BLaER1 treated with 17β-estradiol and CSF1 and Interleukin-3, amounts not matched to agents 10 nM and 100 nM (cell line): ENCODE results near the gene KCNK6.

Experiments
- H3K27ac ChIP-seq, 11 experiments: shearing (Covaris generic); formaldehyde crosslinking; 2 replicates each; pipeline ENCODE4 v1.8.1; 2022
- H3K27me3 ChIP-seq, 11 experiments: shearing (Covaris generic); formaldehyde crosslinking; 2 replicates each; pipeline ENCODE4 v1.8.1; 2022
- H3K36me3 ChIP-seq, 11 experiments: shearing (Covaris generic); formaldehyde crosslinking; 2 replicates each; pipeline ENCODE4 v1.8.1; 2022
- H3K4me1 ChIP-seq, 10 experiments: shearing (Covaris generic); formaldehyde crosslinking; 2 replicates each; pipeline ENCODE4 v1.8.1; 2022
- H3K4me2 ChIP-seq, 11 experiments: shearing (Covaris generic); formaldehyde crosslinking; 2 replicates each; pipeline ENCODE4 v1.8.1; 2022
- H3K4me3 ChIP-seq, 10 experiments: shearing (Covaris generic); formaldehyde crosslinking; 2 replicates each; pipeline ENCODE4 v1.8.1; 2022
- H3K9ac ChIP-seq, 11 experiments: shearing (Covaris generic); formaldehyde crosslinking; 2 replicates each; pipeline ENCODE4 v1.8.1; 2022
- H3K9me3 ChIP-seq, 11 experiments: shearing (Covaris generic); formaldehyde crosslinking; replicated peaks in 1 of 11; 2 replicates each; pipeline ENCODE4 v1.8.1; 2022
- H4K20me1 ChIP-seq, 11 experiments: shearing (Covaris generic); formaldehyde crosslinking; 2 replicates each; pipeline ENCODE4 v1.8.1; 2022
- Cebpa-rat ChIP-seq, 11 experiments: shearing (Covaris generic); IDR thresholded peaks; 2 replicates each; pipeline ENCODE4 v1.8.1; 2022

KCNK6 gene

DNA sequence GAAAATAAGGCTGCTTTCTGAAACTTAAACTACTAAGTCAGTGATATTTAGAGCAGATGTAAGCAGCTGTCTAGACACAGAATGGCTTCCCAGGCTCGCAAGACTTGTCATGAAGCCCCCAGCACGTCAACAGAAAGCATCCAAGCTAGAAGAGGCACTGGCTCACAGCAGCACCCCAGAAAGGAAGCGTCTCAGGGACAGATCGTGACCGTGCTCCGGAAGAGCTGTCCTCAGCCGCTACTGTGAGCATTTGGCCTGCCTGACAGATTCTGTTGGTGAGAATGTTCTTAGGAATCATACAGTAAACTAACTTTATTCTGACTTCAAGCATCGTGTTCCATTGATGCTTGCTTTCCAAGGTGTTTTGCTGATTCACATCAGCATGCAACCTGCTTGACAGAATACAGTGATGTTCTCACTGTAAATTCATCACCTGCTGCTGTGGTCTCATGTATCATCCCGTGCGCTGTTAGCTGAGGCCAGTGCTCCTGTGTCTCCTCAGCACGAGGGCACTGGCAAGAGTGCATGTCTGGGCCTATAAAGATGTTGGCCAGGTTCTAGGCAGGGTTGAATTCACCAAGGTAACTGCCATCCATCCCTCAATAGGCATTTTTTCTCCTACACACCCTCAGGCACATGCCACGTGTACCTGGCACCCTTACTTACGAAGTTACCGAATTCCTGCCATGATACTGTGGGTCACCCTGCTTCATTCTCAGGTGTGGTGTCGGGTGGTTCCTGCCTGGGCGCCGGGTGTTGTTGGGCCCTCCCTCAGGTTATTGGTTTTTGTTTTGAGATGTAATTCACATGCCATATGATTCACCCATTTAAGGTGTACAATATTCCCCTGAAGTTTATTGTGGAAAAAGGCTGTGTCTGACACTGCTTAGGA, 39.4 kb upstream of the KCNK6 start:
- Histone ChIP-seq H3K4me2 (peak overlapping the region in 9 of 11 experiments; percentile 16 to 42 (median 28); a peak in 14 of 22 replicates), H3K9ac (peak overlapping the region in 3 of 11 experiments; percentile 4 to 24 (median 16); a peak in 1 of 22 replicates), H3K27ac (peak overlapping the region in 1 of 11 experiments; percentile 3; a peak in 1 of 22 replicates), H3K9me3 (no peaks in the 10 kb centered on the region), H4K20me1 (peaks cover 0 to 64% (median 13%) of the 10 kb centered on the region in 11 experiments; a peak in 10 of 22 replicates), H3K4me1 (peaks cover 44 to 71% (median 54%) of the 10 kb centered on the region in 10 experiments), H3K4me3 (no peak overlapping the region), H3K36me3 (peaks cover 0 to 15% (median 2%) of the 10 kb centered on the region in 11 experiments; a peak in 3 of 22 replicates), H3K27me3 (no peaks in the 10 kb centered on the region)
- TF ChIP-seq Cebpa-rat (IDR thresholded peaks at IDR 0.05), result no peak

DNA sequence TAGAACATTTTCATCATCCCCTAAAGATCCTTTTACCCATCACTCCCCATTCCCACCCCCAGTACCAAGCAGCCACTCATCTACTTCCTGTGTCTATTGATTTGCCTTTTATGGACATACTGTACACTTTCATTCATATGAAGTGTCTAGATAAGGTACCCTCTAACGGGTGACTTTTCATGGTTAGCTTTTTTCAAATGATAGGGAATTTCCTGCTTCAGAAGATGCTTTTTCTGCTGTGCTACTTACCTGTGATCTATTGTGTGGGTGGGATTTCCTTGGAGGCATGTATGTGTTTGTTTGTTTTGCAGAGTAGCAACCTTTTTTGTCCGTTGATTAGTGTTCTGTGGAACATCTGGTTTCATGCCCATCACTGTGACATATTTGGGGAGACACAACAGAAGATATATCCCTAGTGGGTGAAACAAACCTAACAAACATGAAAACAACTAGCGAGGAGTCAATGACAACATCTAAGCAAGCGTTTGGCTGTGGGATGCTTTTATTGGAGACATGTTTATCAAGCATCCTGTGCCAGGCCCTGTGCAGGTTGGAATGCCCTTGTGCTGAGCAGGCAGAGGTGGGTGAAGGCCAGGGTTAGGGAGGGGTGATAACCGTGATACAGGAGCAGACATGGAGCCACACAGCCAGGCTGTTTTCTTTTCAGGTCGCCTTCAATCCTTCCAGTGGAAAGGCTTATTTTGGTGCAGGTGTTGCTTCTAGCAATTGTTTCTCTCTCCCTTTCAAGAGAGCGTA, 37.7 kb upstream of the KCNK6 start:
- Histone ChIP-seq H3K27ac (no peak overlapping the region), H4K20me1 (peaks cover 0 to 50% (median 13%) of the 10 kb centered on the region in 11 experiments; a peak in 10 of 22 replicates)

DNA sequence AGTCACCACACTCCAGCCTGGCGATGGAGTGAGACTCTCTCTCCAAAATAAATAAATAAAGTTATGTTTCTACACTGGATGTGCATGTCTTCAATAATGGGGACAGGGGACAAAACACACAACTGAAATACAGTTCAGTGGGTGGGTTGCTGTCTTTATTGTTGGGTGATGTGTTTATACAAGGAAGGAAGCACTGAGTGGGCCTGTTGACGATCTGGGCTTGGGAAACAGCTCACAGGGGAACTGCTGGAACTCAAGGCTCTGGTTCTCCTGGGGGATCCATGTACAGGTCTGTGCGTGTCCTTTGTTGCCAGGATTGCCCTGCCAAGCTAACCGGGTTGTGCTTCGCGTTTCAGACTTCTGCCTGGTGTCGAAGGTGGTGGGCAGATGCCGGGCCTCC, 36.4 kb upstream of the KCNK6 start:
- Histone ChIP-seq H3K9me3 (no peaks in the 10 kb centered on the region), H3K27me3 (no peaks in the 10 kb centered on the region), H3K36me3 (peaks cover 1 to 33% (median 14%) of the 10 kb centered on the region in 11 experiments; a peak in 19 of 22 replicates), H3K9ac (0 out of 22 replicates have a peak overlapping the region, but pooled peaks of 1 of the 11 experiments have one; percentile 16), H4K20me1 (peaks cover 0 to 41% (median 16%) of the 10 kb centered on the region in 11 experiments; a peak in 10 of 22 replicates), H3K4me1 (peaks cover 67 to 87% (median 78%) of the 10 kb centered on the region in 10 experiments), H3K4me3 (no peak overlapping the region), H3K27ac (peak overlapping the region in 1 of 11 experiments; percentile 29; a peak in 2 of 22 replicates), H3K4me2 (peak overlapping the region in 4 of 11 experiments; percentile 12 to 92 (median 84); a peak in 7 of 22 replicates)
- TF ChIP-seq Cebpa-rat (IDR thresholded peaks at IDR 0.05), result no peak

More for the DNA sequence above, 37.7 kb upstream of the KCNK6 start:
- peaks cover 0 to 25% (median 9%) of the 10 kb centered on the region in 11 experiments; a peak in 8 of 22 replicates for H3K36me3 ChIP-seq
- H3K9ac ChIP-seq, result no peak overlapping the region
- no peaks in the 10 kb centered on the region for H3K27me3 ChIP-seq
- H3K4me3 ChIP-seq, result no peak overlapping the region
- H3K4me1 ChIP-seq, result peaks cover 58 to 83% (median 69%) of the 10 kb centered on the region in 10 experiments
- H3K4me2 ChIP-seq, result peak overlapping the region in 4 of 11 experiments; percentile 1 to 92 (median 10); a peak in 4 of 22 replicates
- H3K9me3 ChIP-seq, result no peaks in the 10 kb centered on the region
- no peak for TF ChIP-seq Cebpa-rat (IDR thresholded peaks at IDR 0.05)

DNA sequence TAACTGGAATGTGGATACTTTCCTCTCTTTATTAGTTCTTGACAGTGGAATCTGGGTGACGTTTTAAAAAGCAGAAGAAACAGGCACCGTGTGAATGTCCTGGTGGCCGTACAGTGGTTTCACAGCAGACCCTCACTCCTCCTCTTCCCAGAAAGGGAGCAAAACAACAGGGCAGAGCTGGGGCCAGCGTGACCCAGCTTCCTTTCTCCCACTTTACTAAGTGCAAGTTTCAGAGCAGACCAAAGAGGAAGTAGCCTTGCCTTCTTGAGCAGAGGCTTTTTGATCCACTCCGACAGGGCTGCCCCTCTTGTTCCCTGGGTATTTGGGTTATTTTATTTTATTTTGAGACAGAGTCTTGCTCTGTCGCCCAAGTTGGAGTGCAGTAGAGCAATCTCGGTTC, 35.2 kb upstream of the KCNK6 start:
- H3K9me3 ChIP-seq, result no peaks in the 10 kb centered on the region
- H3K4me1 ChIP-seq, result peaks cover 66 to 98% (median 80%) of the 10 kb centered on the region in 10 experiments
- no peak for TF ChIP-seq Cebpa-rat (IDR thresholded peaks at IDR 0.05)
- peaks cover 0 to 38% (median 16%) of the 10 kb centered on the region in 11 experiments; a peak in 9 of 22 replicates for H4K20me1 ChIP-seq
- peak overlapping the region; percentile 4 to 77 (median 56); a peak in 19 of 22 replicates for H3K9ac ChIP-seq
- peak overlapping the region in 3 of 10 experiments; percentile 11 to 29 (median 23); a peak in 4 of 20 replicates for H3K4me3 ChIP-seq
- H3K27ac ChIP-seq, result peak overlapping the region; percentile 17 to 76 (median 67); a peak in 20 of 22 replicates
- H3K36me3 ChIP-seq, result peaks cover 13 to 44% (median 26%) of the 10 kb centered on the region in 11 experiments; a peak in 21 of 22 replicates
- peak overlapping the region; percentile 76 to 92 (median 82) for H3K4me2 ChIP-seq
- H3K27me3 ChIP-seq, result no peaks in the 10 kb centered on the region

DNA sequence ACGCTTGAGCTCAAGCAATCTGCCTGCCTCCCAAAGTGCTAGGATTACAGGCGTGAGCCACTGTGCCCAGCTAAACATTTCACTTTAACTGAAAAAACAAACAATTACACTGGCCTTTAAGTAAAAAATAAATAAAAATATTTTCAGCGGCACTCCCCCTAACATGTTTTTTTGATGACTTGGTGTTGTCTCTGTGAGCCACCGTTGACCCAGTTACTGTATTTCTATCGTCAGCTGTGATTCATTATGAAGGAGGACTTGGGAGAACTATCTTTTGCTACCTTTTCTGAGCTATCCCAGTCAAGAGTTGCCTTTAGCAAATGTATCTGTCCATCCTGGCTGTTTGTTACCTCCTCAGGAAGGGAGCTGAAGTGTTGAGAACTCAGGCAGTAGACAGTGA, 34.1 kb upstream of the KCNK6 start:
- H3K4me3 ChIP-seq, result peak overlapping the region in 1 of 10 experiments; percentile 23; a peak in 1 of 20 replicates
- H3K4me2 ChIP-seq, result peak overlapping the region; percentile 76 to 92 (median 82); a peak in 21 of 22 replicates
- peaks cover 0 to 29% (median 13%) of the 10 kb centered on the region in 11 experiments; a peak in 10 of 22 replicates for H4K20me1 ChIP-seq
- no peaks in the 10 kb centered on the region for H3K9me3 ChIP-seq
- peak overlapping the region in 1 of 11 experiments; percentile 67; a peak in 1 of 22 replicates for H3K27ac ChIP-seq
- no peaks in the 10 kb centered on the region for H3K27me3 ChIP-seq
- H3K4me1 ChIP-seq, result peaks cover 64 to 98% (median 77%) of the 10 kb centered on the region in 10 experiments
- peak overlapping the region in 1 of 11 experiments; percentile 5; a peak in 1 of 22 replicates for H3K9ac ChIP-seq
- TF ChIP-seq Cebpa-rat (IDR thresholded peaks at IDR 0.05), result no peak
- H3K36me3 ChIP-seq, result peaks cover 24 to 56% (median 33%) of the 10 kb centered on the region in 11 experiments; a peak in 21 of 22 replicates

DNA sequence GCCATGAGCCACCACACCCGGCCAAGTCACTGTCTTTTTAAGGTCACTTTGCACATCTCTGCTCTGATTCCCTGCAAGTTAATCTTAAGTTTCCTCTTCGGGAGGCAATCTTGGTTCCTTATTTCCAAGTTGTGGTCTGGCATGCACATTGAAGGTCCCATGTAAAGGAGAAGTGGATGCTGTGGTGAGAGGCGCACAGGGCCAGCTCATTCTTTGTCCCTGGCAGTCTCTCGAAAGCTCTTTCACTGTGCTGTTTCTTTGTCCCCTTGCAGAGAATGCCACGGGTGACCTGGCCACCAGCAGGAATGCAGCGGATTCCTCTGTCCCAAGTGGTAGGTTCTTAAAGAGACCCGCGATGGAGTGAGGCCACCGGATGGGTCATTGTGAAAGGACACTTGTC, 32.0 kb upstream of the KCNK6 start:
- H3K27ac ChIP-seq, result peak overlapping the region in 7 of 11 experiments; percentile 9 to 65 (median 52); a peak in 13 of 22 replicates
- H4K20me1 ChIP-seq, result peaks cover 0 to 20% (median 6%) of the 10 kb centered on the region in 11 experiments; a peak in 10 of 22 replicates
- peaks cover 41 to 76% (median 51%) of the 10 kb centered on the region in 11 experiments for H3K36me3 ChIP-seq
- TF ChIP-seq Cebpa-rat (IDR thresholded peaks at IDR 0.05), result no peak
- H3K4me1 ChIP-seq, result peaks cover 45 to 86% (median 71%) of the 10 kb centered on the region in 10 experiments
- H3K4me2 ChIP-seq, result peak overlapping the region in 7 of 11 experiments; percentile 33 to 92 (median 78); a peak in 14 of 22 replicates
- H3K9me3 ChIP-seq, result no peaks in the 10 kb centered on the region
- H3K27me3 ChIP-seq, result no peaks in the 10 kb centered on the region
- no peak overlapping the region for H3K4me3 ChIP-seq
- peak overlapping the region in 4 of 11 experiments; percentile 27 to 59 (median 39); a peak in 4 of 22 replicates for H3K9ac ChIP-seq

DNA sequence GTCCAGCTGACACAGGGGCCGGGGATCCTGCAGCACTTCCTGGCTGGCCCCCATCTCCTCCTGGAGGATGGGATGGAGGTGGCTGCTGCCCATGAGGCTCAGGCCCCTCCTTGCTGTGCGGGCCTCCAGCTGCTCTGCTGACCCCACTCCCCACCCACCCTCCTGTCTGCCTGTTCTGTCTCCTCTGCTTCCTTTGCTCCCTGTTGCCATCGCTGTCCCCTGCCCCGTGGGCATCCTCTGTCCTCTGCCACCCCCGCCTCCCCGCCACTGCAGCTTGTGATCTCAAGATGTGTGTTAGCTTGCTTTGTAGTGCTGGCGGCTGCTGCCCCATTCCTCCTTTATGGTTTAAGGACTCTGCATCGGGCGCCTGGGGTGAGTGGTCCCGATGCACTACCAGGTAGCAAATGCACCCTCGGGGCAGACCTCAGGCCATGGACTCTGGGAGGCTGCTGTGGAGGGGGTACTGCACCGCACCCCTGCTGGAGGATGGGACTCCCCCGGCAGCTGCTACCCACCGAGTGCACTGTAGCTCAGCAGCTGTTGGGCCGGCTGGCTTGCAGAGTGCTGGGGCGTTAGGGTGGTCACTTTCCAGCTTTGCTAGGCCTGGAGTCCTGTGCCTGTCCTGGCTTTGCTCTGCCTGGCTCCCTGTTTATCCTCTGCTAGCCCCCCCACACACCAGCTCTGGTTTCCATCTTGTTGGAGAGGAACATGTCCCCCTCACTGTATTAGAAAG, 31.4 kb upstream of the KCNK6 start:
- H3K36me3 ChIP-seq, result peaks cover 41 to 83% (median 58%) of the 10 kb centered on the region in 11 experiments
- no peaks in the 10 kb centered on the region for H3K27me3 ChIP-seq
- H4K20me1 ChIP-seq, result peaks cover 0 to 20% (median 3%) of the 10 kb centered on the region in 11 experiments; a peak in 10 of 22 replicates
- H3K4me1 ChIP-seq, result peaks cover 40 to 79% (median 67%) of the 10 kb centered on the region in 10 experiments
- peak overlapping the region in 6 of 11 experiments; percentile 18 to 59 (median 32); a peak in 5 of 22 replicates for H3K9ac ChIP-seq
- TF ChIP-seq Cebpa-rat (IDR thresholded peaks at IDR 0.05), result no peak
- H3K9me3 ChIP-seq, result no peaks in the 10 kb centered on the region
- no peak overlapping the region for H3K4me3 ChIP-seq
- peak overlapping the region in 6 of 11 experiments; percentile 9 to 65 (median 54); a peak in 11 of 22 replicates for H3K27ac ChIP-seq
- peak overlapping the region in 6 of 11 experiments; percentile 61 to 90 (median 80); a peak in 13 of 22 replicates for H3K4me2 ChIP-seq
